GM19240 (cell line): ENCODE measurements around the gene KIF13A.
"Not testable (repeated sequence)": the region's sequence is repeated elsewhere in the genome, so short reads cannot be mapped to it uniquely, and the experiment has no call there.

Experiments used
- DNase-seq: peaks from one replicate; pipeline ENCODE4 v3.0.0; 2011; ENCODE audit warnings: low spot score; ENCODE audit not compliant: insufficient read length

KIF13A gene

DNA sequence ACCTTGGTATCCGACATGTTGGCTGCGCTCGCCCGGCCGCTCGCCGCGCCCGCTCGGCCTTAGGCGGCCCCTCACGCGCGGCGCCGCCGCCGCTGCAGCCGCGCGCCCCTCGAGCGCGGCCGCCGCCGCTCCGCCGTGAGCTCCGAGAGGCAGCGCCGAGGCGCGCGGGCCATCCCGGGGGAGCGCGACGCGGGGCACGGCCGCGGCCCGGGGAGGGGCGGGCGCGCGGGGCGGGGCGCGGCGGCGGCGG lies at the start of gene KIF13A:
TSS of gene KIF13A (minus strand) at position 189 of the 250 bp plus-strand sequence. CDS start at position 17, 172 bp downstream.
- DNase-seq = peak; percentile 18

DNA sequence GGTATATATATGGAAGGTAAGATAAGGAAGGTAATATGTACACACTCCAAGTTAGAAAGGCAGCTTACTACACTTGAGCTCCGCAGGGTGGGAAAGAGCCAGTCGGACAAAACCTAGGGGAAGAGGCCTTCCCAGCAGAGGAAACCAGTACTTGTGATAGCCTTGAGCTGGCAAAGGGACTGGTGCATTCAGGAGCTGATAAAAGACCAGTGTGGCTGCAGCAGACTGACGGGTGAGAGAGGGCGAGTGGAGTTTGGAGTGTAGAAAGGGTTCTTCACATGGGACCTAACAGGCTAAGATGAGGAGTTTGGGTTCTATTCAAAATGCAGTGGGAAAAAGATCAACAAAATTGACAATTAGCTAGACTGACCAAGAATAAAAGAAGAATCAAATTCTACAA lies 49.3 kb upstream of the KIF13A start:
- DNase-seq = no peak

DNA sequence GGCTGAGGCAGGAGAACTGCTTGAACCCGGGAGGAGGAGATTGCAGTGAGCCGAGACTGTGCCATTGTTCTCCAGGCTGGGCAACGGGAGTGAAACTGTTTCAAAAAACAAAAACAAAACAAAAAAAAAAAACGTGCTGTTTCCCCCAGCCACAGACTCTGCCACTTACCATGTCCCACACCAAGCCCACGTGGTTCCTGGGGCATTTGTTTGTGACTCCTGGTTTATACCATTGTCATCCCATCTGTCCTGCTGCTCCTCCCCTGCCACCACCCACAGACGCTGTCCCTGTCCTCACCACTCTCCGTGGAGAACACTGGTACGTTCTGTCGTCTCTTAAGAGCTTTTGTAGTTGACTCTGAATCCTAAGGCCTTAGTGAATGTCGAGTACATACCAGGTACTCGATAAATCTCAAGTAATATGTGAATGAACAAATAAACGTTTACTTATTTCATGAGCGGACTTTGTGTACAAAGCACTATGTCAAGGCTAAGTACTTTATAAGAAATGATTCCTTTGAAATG lies 48.0 kb upstream of the KIF13A start:
- no peak for DNase-seq

DNA sequence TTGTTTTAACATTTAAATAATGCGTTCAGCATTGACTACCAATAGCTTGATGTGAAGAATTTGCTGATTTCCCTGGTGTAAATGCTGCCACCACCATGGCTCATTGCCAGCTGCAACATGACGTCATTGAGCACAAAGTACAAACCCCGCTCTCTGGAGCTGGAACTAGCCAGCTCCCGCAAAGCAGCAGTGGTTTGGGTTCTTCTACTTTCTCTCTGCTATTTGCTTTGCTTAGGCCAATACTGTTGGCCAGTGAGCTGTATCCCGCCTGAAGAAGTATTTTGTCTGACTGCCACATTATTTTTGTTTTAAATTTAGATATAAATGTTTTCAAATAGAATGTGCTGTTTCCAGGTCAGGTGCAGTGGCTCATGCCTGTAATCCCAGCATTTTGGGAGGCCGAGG lies 47.4 kb upstream of the KIF13A start:
- DNase-seq = no peak

DNA sequence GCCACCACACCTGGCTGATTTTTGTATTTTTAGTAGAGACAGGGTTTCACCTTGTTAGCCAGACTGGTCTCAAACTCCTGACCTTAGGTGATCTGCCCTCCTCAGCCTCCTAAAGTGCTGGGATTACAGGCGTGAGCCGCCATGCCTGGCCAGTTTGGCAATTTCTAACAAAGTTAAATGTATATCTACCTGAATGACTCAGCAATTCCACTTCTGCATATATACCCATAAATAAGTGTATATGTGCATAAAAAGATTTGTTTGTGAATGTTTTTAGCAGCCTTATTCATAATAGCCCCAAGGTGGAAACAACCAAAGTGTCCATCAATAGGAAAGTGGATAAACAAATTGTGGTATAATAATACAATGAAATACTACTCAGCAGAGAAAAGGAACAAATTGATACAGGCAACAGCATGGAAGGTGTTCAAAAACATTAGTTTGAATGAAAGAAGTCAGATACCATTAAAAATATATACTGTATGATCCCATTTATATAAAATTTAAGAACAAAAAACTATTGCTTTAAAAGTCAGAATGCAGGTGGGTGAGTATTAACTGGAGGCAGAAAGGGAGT lies 44.3 kb upstream of the KIF13A start:
- no peak for DNase-seq

DNA sequence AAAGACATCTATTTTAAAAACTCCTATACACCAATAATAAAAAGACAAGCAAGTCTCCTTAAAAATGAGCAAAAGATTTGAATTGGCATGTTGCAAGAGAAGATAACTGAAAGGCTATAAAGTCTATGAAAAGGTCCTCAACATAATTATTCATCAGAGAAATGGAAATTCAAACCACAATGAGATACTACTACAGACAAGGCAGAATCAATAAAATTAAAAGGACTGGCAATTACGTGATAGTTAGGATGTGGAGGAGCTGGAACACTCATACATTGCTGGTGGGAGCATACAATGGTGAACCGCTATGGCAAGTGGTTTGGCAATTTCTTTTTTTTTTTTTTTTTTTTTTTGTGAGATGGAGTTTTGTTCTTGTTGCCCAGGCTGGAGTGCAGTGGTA lies 43.8 kb upstream of the KIF13A start:
- no peak for DNase-seq

DNA sequence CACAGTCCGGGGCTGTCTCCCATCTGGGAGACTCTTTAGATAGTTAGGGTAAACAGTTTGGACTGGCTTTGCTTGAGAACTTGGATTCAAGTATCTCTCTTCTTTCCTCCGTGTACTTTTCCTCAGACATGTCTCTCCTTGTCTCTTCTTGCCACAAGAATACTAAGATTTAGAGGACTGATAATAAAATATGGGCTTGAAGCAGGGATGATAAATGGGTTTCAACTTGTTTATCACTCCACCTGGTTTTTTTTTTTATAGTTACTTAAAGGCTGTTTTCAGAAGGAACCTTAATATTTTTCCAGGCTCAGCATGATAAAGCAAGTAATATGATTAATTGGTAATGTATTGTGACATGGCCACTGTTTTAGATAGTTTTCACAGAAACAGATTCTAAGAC lies 40.9 kb upstream of the KIF13A start:
- no peak for DNase-seq

DNA sequence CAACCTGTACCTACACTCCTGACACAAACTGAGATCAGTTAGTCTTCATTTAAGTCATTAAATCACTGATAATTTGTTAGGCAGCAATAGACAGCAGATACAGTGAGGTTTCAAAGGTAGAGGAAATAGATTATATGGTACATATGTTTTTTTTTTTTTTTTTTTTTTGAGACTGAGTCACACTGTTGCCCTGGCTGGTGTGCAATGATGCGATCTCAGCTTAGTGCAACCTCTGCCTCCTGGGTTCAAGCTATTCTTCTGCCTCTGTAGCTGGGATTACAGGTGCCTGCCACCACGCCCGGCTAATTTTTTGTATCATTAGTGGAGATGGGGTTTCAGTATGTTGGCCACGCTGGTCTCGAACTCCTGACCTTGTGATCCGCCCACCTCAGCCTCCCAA lies 38.2 kb upstream of the KIF13A start:
- DNase-seq = no peak

DNA sequence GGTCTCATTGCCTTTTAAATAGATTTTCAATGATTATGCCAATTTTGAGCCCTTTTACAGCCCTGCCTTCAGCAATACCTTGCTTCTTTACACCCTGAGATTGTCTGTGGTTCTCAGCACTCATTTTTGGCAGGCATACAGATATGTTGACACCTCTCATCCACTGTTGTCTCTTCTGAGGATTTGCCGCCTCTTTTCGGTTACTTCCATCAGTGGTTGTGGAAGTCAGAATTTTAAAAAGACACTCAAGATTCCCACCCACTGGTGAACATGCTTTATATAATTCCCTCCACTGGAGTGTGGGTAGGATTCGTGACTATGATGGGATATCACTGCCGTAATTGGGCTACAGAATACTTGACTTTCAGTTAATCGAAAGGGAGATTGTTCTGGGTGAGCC lies 37.4 kb upstream of the KIF13A start:
- no peak for DNase-seq

DNA sequence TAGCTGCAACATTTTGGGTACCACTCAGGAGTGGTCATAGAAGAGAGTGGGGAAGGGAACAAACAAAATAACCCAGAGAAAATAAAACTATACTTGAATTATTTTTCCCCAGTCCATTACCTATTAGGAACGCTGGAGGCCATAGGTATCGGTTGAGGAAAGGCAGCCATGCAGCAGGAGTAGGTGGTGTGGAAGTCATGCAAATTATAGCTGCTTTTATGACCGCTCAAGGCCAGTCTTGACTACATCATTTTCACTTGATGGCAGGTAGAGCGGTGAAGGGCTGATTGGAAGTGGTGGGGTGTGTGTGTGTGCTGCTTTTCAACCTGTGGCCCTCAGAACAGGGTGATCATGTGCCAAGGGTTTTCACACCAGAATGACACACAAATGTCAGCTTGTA lies 36.5 kb upstream of the KIF13A start:
- DNase-seq = no peak

DNA sequence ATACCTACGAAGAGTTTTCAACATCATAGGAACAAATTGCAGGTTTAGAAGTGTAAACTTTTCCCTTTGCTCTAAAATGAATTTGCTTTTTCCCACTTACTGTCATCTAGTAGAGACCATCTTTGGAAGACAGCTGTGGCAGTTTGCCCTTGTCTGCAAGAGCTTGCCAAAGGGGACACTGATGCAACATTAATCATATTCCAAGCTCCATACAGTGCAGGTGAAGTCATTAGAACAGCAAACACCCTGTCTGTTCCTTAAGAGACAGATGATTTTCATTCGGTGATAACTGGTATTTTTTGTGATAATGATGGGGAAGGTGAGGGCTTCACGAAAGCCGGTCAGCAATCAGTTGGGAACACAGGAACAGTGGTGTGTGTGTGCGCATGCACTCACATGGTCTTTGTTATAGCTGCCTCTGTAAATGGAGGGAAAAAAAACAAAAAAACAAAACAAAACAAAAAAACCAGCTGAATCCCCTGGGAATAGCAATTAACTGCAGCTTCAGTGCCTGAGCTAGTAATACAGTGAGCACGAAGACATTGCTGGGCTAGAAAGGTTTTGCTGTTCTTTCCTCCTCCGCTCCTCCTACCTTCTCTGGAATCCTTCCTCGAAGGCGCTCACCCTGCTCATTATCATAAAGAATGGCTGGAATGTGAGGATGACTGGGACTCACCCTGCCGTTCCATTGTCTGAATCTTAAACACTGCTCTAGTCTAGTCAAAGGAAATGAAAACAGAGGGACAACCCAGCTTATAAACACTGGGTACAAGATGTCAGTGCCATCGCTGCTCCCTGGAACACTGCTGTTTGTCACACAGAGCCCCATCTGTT lies 35.2 kb upstream of the KIF13A start:
- no peak for DNase-seq

DNA sequence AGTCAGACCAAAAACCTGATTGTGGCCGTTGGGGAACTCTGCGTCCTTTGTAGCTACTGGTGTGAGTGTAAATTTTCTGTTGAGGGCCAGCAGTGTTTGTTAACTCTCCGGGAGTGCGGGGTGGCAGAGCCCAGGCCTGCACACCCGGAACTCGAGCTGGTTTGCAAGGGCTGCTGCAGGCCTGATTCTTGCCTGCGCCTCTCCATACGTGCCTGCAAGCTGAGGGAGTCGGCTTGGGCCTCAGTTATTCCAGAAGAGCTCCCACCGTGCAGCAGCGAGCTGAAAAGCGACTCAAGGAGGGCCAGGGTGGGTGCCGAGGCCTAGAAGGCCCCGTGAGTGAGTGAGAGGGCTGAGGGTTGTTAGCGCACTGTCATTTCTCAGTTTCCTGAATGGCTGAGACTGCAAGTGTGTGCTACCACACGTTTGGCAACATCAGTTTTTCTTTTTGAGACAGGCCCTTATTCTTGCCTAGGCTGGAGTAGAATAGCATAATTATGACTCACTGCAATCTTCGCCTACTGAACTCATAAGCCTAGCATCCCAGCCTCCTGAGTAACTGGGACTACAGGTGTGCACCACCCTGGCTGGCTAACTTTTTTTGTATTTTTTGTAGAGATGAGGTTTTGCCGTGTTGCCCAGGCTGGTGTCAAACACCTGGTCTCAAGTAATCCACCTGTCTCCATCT lies 33.9 kb upstream of the KIF13A start:
- DNase-seq = no peak

DNA sequence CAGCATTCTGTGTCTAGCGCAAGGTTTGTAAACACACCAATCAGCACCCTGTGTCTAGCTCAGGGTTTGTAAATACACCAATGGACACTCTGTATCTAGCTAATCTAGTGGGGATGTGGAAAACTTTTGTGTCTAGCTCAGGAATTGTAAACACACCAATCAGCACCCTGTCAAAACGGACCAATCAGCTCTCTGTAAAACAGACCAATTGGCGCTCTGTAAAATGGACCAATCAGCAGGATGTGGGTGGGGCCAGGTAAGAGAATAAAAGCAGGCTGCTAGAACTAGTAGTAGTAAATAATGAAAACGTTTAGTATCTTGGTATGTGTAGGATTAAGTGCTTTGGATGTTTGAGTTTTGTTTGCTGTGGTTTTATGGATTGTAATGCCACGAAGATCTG lies 33.1 kb upstream of the KIF13A start:
- not testable (repeated sequence) for DNase-seq

DNA sequence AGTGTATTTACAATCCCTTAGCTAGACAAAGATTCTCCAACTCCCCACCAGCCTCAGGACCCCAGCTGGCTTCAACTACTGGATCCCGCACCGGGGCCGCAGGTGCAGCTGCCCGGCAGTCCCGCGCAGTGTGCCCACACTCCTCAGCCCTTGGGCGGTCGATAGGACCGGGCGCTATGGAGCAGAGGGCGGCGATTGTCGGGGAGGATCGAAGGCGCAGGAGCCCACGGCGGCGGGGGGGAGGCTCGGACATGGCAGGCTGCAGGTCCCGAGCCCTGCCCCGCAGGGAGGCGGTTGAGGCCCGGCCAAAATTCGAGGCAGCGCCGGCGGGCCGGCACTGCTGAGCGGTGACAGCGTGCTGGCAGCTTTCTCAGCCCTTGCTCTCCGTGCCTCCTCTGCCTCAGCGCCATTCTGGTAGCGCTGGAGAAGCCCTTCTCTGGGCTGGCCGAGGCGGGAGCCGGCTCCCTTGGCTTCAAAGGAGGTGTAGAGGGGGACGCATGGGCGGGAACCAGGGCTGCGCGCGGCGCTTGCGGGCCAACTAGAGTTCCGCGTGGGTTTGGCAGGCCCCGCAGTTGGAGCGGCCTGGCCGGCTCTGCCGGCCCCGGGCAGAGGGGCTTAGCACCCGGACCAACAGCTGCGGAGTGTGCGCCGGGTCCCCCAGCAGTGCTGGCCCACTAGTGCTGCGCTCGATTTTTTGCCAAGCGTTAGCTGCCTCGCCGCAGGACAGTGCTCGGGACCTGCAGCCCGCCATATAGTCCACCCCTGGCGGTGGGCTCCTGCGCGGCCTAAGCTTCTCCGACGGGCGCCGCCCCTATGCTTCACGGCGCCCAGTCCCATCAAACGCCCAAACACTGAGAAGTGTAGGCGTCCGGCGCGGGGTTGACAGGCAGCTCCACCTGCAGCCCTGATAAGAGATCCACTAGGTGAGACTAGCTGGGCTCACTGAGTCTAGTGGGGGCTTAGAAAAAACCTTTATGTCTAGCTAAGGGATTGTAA lies 32.4 kb upstream of the KIF13A start:
- no peak for DNase-seq

DNA sequence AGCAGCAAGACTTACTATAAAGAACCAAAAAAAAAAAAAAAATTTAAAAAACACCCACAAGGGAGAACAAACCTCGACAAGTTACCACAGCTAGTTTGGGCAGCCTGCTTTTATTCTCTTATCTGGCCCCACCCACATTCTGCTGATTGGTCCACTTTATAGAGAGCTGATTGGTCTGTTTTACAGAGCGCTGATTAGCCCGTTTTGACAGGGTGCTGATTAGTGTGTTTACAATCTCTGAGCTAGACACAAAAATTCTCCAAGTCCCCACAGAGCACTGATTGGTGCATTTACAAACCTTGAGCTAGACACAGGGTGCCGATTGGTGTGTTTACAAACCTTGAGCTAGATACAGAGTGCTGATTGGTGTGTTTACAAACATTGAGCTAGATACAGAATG lies 31.7 kb upstream of the KIF13A start:
- DNase-seq = not testable (repeated sequence)

DNA sequence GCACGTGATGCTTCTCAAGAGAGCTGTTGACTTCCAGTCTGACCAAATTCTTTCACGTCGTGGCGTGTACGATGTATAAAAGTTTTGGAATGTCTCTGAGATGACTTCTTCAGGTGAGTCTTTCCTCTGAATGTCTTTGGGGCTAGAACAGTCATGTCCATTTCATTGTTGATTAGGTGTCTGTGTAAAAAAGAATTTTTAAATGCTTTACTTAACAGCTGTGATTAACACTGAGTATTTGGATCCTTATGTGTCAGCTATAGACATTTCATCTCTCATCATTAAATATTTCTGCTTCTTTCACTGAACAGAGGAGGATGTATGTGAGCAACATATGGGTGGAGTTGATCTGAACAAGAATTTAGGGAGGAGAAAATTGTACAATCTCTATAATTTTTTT lies 29.3 kb upstream of the KIF13A start:
- no peak for DNase-seq

DNA sequence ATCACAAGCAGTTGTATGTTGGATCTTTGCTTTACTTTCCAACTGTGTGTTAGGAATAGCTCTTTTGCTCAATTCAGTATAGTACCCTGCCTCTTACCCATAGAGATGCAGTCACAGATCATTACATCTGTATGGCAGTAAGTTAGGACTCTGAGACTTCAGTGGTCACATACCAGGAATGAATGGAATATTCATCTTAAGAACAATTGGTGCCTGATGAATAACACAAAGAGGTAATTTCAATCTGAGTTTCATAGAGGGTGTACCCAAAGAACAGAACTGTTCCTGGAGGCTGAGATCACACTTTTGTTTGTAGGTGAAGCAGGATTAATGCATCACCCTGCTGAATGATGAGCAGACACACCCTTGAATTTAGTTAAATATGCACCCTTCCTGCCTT lies 28.7 kb upstream of the KIF13A start:
- DNase-seq = no peak

DNA sequence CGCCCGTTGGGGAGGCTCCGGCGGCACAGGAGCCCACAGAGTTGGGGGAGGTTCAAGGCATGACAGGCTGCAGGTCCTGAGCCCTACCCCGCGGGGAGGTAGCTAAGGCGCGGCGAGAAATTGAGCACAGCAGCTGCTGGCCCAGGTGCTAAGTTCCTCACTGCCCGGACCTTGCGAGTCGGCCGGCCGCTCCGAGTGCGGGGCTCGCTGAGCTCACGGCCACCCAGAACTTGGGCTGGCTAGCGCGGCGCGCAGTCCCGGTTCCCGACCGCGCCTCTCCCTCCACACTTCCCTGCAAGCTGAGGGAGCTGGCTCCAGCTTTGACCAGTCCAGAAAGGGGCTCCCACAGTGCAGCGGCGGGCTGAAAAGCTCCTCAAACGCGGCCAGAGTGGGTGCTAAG lies 23.9 kb upstream of the KIF13A start:
- no peak for DNase-seq

DNA sequence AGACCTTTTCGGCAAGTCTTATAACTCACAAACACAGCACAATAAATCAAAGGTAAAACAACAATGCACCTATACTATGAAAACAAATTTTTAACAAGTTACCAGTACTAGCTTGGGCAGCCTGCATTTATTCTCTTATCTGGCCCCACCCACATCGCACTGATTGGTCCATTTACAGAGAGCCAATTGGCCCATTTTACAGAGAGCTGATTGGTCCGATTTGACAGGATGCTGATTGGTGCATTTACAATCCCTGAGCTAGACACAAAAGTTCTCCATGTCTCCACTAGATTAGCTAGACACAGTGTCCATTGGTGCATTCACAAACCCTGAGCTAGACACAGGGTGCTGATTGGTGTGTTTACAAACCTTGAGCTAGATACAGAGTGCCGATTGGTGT lies 23.1 kb upstream of the KIF13A start:
- DNase-seq = not testable (repeated sequence)

DNA sequence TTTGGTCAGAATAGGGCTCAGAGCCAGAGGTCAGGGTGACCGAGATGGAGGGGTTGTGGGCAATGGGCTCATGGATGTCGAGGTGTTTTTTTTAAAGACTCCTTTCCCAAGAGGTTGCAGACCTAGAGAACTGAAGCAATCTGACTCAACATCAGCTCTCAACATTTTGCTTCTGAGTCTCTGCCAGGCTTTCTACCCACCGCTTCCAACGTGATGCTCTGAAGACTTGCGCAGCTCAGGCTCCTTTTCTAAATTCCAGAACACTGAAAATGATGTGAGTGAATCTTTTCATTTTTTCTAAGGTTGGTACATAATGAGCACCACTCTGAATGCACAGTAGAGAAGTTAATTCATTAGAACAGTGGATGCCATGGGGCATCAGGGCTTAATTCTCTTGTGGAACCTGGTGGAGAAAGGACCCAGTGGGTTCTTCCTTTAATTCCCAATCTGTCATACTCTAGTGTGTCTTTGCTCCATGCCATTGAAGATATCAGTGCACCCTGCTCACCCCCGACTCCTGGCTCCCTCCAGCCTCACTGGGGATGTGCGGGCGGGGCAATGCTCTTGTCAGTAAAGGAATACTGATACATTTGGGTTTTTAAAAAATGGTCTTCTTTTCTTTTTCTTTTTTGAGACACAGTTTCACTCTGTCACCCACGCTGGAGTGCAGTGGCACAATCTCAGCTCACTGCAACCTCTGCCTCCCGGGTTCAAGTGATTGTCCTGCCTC lies 17.0 kb upstream of the KIF13A start:
- no peak for DNase-seq

DNA sequence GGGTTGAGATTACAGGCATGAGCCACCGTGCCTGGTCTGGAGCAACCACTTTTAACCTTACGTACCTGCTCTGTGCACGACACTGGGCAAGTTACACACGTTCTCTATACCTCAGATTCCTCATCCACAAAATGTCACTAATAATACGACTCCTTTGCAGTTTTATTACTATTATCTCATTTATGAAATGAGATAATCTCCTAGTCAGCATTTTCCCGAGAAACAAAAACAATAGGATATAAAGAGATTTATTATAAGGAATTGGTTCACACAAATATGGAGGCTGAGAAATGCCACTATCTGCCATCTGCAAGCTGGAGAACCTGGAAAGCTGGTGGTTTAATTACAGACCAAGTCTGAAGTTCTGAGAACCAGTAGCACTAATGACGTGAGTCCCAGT lies 12.0 kb upstream of the KIF13A start:
- DNase-seq = no peak
